ENCODE results near the gene CTNNA3.
A peak's percentile ranks its signal among the peaks of the same experiment; 100 is the strongest.

Gene CTNNA3

DNA sequence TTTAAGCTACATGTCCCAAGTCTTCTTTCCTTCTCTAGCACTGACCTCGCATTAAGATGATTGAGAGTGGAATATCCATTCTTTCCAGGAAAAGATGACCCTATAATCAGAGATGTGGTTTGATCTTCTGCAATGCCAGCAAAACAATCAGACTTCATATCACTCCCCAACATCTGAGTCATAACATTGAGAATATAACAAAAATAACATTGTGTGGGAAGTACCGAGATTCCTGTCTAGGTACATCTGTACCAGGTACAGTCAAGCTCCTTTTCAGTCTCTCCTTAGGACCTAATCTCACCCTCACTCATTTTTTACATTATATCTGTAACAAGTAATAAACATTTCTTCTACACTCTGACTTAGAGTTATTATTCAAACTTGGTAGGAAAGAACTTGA, 568.6 kb downstream of the CTNNA3 start:
- no peak overlapping the region for H3K4me3 ChIP-seq (ENCODE audit: low read depth, low read length)
- TF ChIP-seq, protein P1, sequence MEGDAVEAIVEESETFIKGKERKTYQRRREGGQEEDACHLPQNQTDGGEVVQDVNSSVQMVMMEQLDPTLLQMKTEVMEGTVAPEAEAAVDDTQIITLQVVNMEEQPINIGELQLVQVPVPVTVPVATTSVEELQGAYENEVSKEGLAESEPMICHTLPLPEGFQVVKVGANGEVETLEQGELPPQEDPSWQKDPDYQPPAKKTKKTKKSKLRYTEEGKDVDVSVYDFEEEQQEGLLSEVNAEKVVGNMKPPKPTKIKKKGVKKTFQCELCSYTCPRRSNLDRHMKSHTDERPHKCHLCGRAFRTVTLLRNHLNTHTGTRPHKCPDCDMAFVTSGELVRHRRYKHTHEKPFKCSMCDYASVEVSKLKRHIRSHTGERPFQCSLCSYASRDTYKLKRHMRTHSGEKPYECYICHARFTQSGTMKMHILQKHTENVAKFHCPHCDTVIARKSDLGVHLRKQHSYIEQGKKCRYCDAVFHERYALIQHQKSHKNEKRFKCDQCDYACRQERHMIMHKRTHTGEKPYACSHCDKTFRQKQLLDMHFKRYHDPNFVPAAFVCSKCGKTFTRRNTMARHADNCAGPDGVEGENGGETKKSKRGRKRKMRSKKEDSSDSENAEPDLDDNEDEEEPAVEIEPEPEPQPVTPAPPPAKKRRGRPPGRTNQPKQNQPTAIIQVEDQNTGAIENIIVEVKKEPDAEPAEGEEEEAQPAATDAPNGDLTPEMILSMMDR (IDR thresholded peaks at IDR 0.05; ENCODE audit: control insufficient read depth, extremely low read depth, insufficient read depth), result no peak
- no peak for DNase-seq (ENCODE audit: low read depth)

DNA sequence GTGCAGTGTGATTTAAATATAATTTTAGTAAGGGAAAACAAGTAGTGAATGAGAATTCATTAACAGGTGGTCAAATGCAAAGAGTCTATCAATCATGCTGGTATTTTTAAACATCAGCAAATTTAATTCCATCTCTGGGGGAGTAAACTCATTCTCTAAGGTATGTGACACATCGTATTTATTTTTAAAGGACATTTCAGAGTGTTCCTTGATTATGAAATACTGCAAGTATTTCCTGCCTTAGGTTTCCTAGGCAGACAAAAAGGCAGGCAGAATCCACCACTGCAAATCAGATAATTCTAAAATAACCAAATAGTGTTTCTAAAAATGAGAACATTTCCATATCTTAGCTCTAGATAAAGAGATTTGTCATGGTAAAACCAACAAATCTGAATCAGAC, 576.3 kb downstream of the CTNNA3 start:
- H3K4me3 ChIP-seq (ENCODE audit: low read depth, low read length), result no peak overlapping the region
- no peak for DNase-seq (ENCODE audit: low read depth)
- TF ChIP-seq, protein P1 (IDR thresholded peaks at IDR 0.05; ENCODE audit: control insufficient read depth, extremely low read depth, insufficient read depth), result no peak

DNA sequence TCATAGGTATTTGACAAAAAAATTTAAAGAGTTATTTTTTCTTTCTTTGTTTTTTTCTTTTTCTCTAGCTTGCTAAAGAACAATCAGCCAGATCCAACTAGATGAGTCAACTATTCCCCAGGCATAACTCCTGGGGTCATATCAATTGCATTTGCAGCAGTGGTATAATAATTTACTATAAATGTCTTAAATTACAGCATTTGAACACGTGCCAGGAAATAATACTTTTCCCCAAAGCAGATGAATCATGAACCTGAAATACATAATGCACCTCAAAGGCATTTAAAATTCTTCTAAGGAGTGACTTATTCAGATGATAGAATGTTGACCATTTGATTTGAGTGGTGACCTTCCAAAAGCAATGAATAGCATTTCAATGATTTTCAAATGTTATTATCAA, 580.0 kb downstream of the CTNNA3 start:
- no peak for DNase-seq (ENCODE audit: low read depth)
- TF ChIP-seq, protein P1 (IDR thresholded peaks at IDR 0.05; ENCODE audit: control insufficient read depth, extremely low read depth, insufficient read depth), result no peak
- H3K4me3 ChIP-seq (ENCODE audit: low read depth, low read length), result no peak overlapping the region

DNA sequence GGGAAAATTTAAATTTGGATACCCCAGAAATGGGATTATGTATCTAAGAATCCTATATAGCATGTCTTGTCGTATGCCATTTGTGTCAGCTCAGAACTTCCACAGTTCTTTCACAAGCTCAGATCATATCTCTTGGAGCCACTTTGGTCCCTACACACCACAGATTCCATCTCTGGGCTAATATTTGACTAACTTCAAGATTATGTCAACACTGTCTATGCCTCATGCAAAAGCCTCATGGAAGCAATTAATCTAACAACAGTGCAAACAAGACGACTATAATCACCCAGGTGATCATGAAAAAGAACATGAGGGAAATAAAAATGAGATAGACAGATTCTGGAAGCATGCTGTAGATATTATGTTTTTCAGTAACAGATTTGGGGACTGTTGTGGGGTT, 581.0 kb downstream of the CTNNA3 start:
- DNase-seq (ENCODE audit: low read depth), result peak; percentile 95
- no peak overlapping the region for H3K4me3 ChIP-seq (ENCODE audit: low read depth, low read length)
- TF ChIP-seq, protein P1 (IDR thresholded peaks at IDR 0.05; ENCODE audit: control insufficient read depth, extremely low read depth, insufficient read depth), result no peak

DNA sequence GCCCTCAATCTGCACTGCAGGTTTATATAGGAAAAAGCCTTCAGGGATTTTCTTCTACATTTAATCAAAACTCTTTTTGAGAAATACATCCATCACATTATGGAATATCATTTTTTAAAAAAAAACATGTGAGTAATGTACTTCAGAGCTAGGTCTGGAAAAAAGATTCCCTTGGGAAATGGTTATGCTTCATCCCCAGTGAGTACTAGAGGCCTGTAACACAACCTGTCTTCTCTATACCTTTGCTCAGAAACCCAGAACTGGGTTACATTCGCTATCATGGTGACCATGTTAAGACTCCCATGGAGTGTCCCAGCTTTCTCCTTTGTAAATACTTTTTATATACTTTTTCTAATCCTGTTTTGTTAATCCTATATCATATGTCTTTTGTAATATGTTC, 583.2 kb downstream of the CTNNA3 start:
- TF ChIP-seq, protein P1 (IDR thresholded peaks at IDR 0.05; ENCODE audit: control insufficient read depth, extremely low read depth, insufficient read depth), result no peak
- DNase-seq (ENCODE audit: low read depth), result no peak
- H3K4me3 ChIP-seq (ENCODE audit: low read depth, low read length), result no peak overlapping the region

DNA sequence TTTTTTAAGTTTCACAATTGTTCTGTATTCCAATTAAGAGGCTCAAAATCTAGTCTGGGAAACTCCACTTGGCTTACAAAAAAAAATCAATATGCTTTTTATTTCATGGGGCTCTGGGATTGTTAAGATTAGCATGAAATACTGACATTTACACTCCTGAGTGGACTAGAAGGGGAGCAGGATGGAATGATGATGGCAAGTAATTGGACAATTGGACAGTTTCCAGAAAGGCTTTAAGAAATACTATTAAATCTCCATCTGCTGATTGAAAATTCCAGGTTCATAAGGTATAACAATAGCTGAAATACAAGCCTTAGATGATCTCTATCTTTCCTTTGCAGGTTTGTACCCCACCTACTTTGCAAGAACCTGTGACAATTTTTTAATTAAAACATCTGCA, 585.7 kb downstream of the CTNNA3 start:
- TF ChIP-seq, protein P1 (IDR thresholded peaks at IDR 0.05; ENCODE audit: control insufficient read depth, extremely low read depth, insufficient read depth), result no peak
- H3K4me3 ChIP-seq (ENCODE audit: low read depth, low read length), result no peak overlapping the region
- no peak for DNase-seq (ENCODE audit: low read depth)

DNA sequence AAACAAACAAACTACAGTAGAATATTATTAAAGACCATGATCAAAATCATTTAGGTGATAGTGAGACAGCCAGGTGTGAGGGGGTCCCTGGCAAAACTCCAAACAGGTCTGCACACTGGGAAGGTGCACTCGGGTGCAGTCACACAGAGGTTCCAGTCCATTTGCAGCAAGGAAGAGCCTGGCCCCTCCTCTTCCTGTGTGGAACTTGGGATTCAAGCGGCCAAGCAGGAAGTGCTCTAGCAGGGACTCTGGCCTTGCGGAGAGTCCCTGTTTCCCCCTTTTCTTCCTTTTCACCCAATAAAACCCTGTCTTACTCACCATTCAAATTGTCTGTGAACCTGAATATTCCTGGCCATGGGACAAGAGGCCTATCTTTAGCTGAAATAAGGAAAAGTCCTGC, 588.3 kb downstream of the CTNNA3 start:
- DNase-seq (ENCODE audit: low read depth), result no peak

More for the DNA sequence above, 588.3 kb downstream of the CTNNA3 start:
- H3K4me3 ChIP-seq (ENCODE audit: low read depth, low read length), result no peak overlapping the region
- TF ChIP-seq, protein P1 (IDR thresholded peaks at IDR 0.05; ENCODE audit: control insufficient read depth, extremely low read depth, insufficient read depth), result no peak

Data from LNCaP clone FGC (cell line).